Neural cell (in vitro differentiated cells): ENCODE data around the gene PRKAR1B. TPM values are rescaled to one million over a fixed set of nuclear protein-coding genes. Genes with fewer than 3 reads are reported as not detected.

Experiments
- H2AFZ ChIP-seq: fragments of 200-600, 300-800 bp; sonication (generic), shearing (Covaris generic); 2 replicates; pipeline ENCODE4 v1.6.0; 2014; ENCODE audit warnings: low read depth, mild to moderate bottlenecking, antibody characterized with exemption, low read length, moderate library complexity
- H3F3A ChIP-seq: fragments of 200-600 bp; shearing (Covaris generic); 2 replicates; pipeline ENCODE4 v1.6.1; 2016; ENCODE audit warnings: mild to moderate bottlenecking, moderate library complexity, mixed read lengths, antibody characterized with exemption, low read length; ENCODE audit not compliant: insufficient read depth, poor library complexity, severe bottlenecking
- H3K27ac ChIP-seq: fragments of 200-600, 300-800 bp; sonication (generic), shearing (Covaris generic); 2 replicates; pipeline ENCODE4 v1.5.1; 2014; ENCODE audit warnings: mild to moderate bottlenecking, low read length, moderate library complexity
- H3K27me3 ChIP-seq: fragments of 300-800, 200-600 bp; sonication (generic), shearing (Covaris generic); 2 replicates; pipeline ENCODE4 v1.6.0; 2014; ENCODE audit warnings: mild to moderate bottlenecking, low read depth, low read length, moderate library complexity; ENCODE audit not compliant: insufficient read depth
- H3K36me3 ChIP-seq: fragments of 300-800, 200-600 bp; sonication (generic), shearing (Covaris generic); 2 replicates; pipeline ENCODE4 v1.5.1; 2014; ENCODE audit warnings: mild to moderate bottlenecking, antibody characterized with exemption, low read length, moderate library complexity; ENCODE audit not compliant: insufficient read depth
- H3K4me2 ChIP-seq: fragments of 300-800, 200-600 bp; sonication (generic), shearing (Covaris generic); 2 replicates; pipeline ENCODE4 v1.6.0; 2014; ENCODE audit warnings: mild to moderate bottlenecking, low read length
- H3K4me3 ChIP-seq: fragments of 300-800, 200-600 bp; sonication (generic), shearing (Covaris generic); 2 replicates; pipeline ENCODE4 v1.5.1; 2014; ENCODE audit warnings: mild to moderate bottlenecking, low read length, moderate library complexity
- H3K79me2 ChIP-seq: fragments of 200-600 bp; shearing (Covaris generic); replicated peaks from 2 replicates; pipeline ENCODE4 v1.6.0; 2014; ENCODE audit warnings: mild to moderate bottlenecking, low read length, moderate library complexity; ENCODE audit not compliant: insufficient read depth
- H3K9ac ChIP-seq: fragments of 300-800, 200-600 bp; sonication (generic), shearing (Covaris generic); 2 replicates; pipeline ENCODE4 v1.6.1; 2016; ENCODE audit warnings: mild to moderate bottlenecking, low read length, mixed read lengths
- H3K9me2 ChIP-seq: fragments of 200-600 bp; shearing (Covaris generic); 2 replicates; pipeline ENCODE4 v1.6.1; 2016; ENCODE audit warnings: mild to moderate bottlenecking, low read length, mixed read lengths; ENCODE audit not compliant: insufficient read depth
- H3K9me3 ChIP-seq: fragments of 200-600, 300-800 bp; sonication (generic), shearing (Covaris generic); 2 replicates; pipeline ENCODE4 v1.6.1; 2016; ENCODE audit warnings: mild to moderate bottlenecking, mixed run types, low read length, moderate library complexity, mixed read lengths
- H4K20me1 ChIP-seq: fragments of 200-600 bp; shearing (Covaris generic); 2 replicates; pipeline ENCODE4 v1.6.1; 2016; ENCODE audit warnings: mild to moderate bottlenecking, mixed run types; ENCODE audit not compliant: insufficient read depth
- EP300 ChIP-seq: fragments of 450-650 bp; conservative IDR thresholded peaks from 2 replicates; pipeline ENCODE4 v1.6.1; 2014; ENCODE audit warnings: antibody characterized with exemption, mild to moderate bottlenecking, moderate library complexity; ENCODE audit not compliant: poor library complexity, severe bottlenecking
- EZH2 ChIP-seq: fragments of 200-600, 300-800 bp; shearing (Covaris generic), sonication (generic); IDR thresholded peaks from 2 replicates; pipeline ENCODE4 v1.6.1; 2014; ENCODE audit warnings: antibody characterized with exemption, low read length, borderline replicate concordance, mild to moderate bottlenecking; ENCODE audit not compliant: insufficient read depth, poor library complexity, severe bottlenecking
- MXI1 ChIP-seq: fragments of 450-650 bp; conservative IDR thresholded peaks from 2 replicates; pipeline ENCODE4 v1.6.1; 2014; ENCODE audit warnings: antibody characterized with exemption, mild to moderate bottlenecking; ENCODE audit not compliant: poor library complexity, severe bottlenecking
- POLR2AphosphoS5 ChIP-seq: IDR thresholded peaks from 2 replicates; pipeline ENCODE4 v1.6.1; 2012
- RAD21 ChIP-seq: fragments of 450-650 bp; conservative IDR thresholded peaks from 2 replicates; pipeline ENCODE4 v1.6.1; 2014; ENCODE audit warnings: antibody characterized with exemption, mild to moderate bottlenecking, moderate library complexity
- SMC3 ChIP-seq: fragments of 450-650 bp; conservative IDR thresholded peaks from 2 replicates; pipeline ENCODE4 v1.6.1; 2014; ENCODE audit warnings: antibody characterized with exemption, mild to moderate bottlenecking, moderate library complexity; ENCODE audit not compliant: poor library complexity
- TAF1 ChIP-seq: IDR thresholded peaks from 2 replicates; pipeline ENCODE4 v1.6.1; 2012; ENCODE audit warnings: low read depth
- polyA plus RNA-seq: library from polyadenylated mRNA; depleted of rRNA; stranded (reverse); fragments of >200 nt; gene quantifications from 2 replicates; pipeline ENCODE4 v1.2.3, GENCODE V29; 2014
- TF ChIP-seq, protein P1 (sequence below): IDR thresholded peaks from 2 replicates; pipeline ENCODE4 v1.6.1; 2012; ENCODE audit warnings: borderline replicate concordance
- TF ChIP-seq, protein P2 (sequence below): fragments of 450-650 bp; IDR thresholded peaks from 2 replicates; pipeline ENCODE4 v1.5.1; 2014; ENCODE audit warnings: antibody characterized with exemption, mild to moderate bottlenecking, moderate library complexity; ENCODE audit not compliant: poor library complexity, severe bottlenecking

PRKAR1B gene
- polyA plus RNA-seq, 1 donor from 2014 or later, result 38.6 TPM

DNA sequence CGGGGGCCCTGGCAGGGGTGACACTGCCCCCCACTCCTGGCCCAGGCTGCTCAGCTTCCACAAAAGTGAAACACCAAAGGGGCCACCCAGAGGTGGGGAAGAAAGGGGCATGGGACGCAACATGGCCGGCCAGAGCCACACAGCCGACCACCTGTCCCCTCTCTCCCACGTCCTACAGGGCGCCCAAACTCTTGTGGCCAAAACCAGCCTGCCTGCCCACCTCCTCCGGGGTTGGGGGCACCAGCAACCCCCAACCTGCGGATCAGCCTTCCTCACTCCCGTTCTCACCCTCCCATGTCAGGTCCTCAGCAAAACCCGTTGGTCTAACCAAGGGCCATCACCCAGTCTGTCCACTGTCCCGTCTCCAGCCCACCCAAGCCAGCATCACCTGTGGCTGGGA is 80.1 kb downstream of the PRKAR1B start:
- H3K27me3 ChIP-seq, result no peaks in the 10 kb centered on the region
- H3K79me2 ChIP-seq, result no peaks in the 10 kb centered on the region
- no peak overlapping the region for H3K4me3 ChIP-seq
- no peak overlapping the region for H2AFZ ChIP-seq
- TF ChIP-seq SMC3 (no peak), TAF1 (no peak), POLR2AphosphoS5 (no peak), EP300 (no peak), EZH2 (no peak), RAD21 (no peak), MXI1 (no peak)
- TF ChIP-seq, protein P1, sequence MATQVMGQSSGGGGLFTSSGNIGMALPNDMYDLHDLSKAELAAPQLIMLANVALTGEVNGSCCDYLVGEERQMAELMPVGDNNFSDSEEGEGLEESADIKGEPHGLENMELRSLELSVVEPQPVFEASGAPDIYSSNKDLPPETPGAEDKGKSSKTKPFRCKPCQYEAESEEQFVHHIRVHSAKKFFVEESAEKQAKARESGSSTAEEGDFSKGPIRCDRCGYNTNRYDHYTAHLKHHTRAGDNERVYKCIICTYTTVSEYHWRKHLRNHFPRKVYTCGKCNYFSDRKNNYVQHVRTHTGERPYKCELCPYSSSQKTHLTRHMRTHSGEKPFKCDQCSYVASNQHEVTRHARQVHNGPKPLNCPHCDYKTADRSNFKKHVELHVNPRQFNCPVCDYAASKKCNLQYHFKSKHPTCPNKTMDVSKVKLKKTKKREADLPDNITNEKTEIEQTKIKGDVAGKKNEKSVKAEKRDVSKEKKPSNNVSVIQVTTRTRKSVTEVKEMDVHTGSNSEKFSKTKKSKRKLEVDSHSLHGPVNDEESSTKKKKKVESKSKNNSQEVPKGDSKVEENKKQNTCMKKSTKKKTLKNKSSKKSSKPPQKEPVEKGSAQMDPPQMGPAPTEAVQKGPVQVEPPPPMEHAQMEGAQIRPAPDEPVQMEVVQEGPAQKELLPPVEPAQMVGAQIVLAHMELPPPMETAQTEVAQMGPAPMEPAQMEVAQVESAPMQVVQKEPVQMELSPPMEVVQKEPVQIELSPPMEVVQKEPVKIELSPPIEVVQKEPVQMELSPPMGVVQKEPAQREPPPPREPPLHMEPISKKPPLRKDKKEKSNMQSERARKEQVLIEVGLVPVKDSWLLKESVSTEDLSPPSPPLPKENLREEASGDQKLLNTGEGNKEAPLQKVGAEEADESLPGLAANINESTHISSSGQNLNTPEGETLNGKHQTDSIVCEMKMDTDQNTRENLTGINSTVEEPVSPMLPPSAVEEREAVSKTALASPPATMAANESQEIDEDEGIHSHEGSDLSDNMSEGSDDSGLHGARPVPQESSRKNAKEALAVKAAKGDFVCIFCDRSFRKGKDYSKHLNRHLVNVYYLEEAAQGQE, result no peak
- TF ChIP-seq, protein P2, sequence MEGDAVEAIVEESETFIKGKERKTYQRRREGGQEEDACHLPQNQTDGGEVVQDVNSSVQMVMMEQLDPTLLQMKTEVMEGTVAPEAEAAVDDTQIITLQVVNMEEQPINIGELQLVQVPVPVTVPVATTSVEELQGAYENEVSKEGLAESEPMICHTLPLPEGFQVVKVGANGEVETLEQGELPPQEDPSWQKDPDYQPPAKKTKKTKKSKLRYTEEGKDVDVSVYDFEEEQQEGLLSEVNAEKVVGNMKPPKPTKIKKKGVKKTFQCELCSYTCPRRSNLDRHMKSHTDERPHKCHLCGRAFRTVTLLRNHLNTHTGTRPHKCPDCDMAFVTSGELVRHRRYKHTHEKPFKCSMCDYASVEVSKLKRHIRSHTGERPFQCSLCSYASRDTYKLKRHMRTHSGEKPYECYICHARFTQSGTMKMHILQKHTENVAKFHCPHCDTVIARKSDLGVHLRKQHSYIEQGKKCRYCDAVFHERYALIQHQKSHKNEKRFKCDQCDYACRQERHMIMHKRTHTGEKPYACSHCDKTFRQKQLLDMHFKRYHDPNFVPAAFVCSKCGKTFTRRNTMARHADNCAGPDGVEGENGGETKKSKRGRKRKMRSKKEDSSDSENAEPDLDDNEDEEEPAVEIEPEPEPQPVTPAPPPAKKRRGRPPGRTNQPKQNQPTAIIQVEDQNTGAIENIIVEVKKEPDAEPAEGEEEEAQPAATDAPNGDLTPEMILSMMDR, result no peak
- H3K9me3 ChIP-seq, result peaks cover under 1% of the 10 kb centered on the region
- no peak overlapping the region for H3K27ac ChIP-seq
- H4K20me1 ChIP-seq, result no peaks in the 10 kb centered on the region
- no peaks in the 10 kb centered on the region for H3K9me2 ChIP-seq
- no peaks in the 10 kb centered on the region for H3F3A ChIP-seq
- H3K36me3 ChIP-seq, result no peaks in the 10 kb centered on the region
- H3K4me2 ChIP-seq, result no peak overlapping the region
- no peak overlapping the region for H3K9ac ChIP-seq

DNA sequence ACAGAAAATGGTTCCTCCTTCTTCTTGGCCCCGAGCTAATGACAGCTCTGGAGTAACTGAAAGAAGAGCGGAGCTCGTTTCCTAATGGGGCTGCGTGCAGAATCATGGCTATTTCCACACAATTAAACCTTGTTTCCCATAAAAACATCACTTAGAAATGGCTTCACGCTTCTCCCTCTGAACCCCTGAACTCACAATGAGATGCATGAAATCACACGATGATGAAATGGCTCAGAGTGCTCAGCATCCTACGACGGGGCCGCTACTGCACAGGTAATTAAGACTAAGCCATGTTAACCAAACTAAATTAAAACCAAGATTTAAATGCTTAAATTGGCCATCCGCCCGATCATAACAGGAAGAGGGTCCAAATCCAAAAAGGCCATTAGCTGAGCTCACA is 80.6 kb downstream of the PRKAR1B start:
- H2AFZ ChIP-seq, result no peak overlapping the region
- H3K4me3 ChIP-seq, result no peak overlapping the region
- no peak overlapping the region for H3K4me2 ChIP-seq
- H4K20me1 ChIP-seq, result no peaks in the 10 kb centered on the region
- no peaks in the 10 kb centered on the region for H3K79me2 ChIP-seq
- no peaks in the 10 kb centered on the region for H3K9me2 ChIP-seq
- H3K36me3 ChIP-seq, result no peaks in the 10 kb centered on the region
- no peak overlapping the region for H3K27ac ChIP-seq
- no peaks in the 10 kb centered on the region for H3F3A ChIP-seq
- no peak for TF ChIP-seq MXI1
- no peak for TF ChIP-seq TAF1
- no peak for TF ChIP-seq SMC3
- TF ChIP-seq EZH2, result no peak
- no peak for TF ChIP-seq RAD21
- TF ChIP-seq, protein P2, result no peak
- TF ChIP-seq POLR2AphosphoS5, result no peak
- TF ChIP-seq, protein P1, result no peak
- TF ChIP-seq EP300, result no peak
- no peak overlapping the region for H3K9ac ChIP-seq
- no peaks in the 10 kb centered on the region for H3K27me3 ChIP-seq
- H3K9me3 ChIP-seq, result no peaks in the 10 kb centered on the region
